ENCODE measurements around the gene BEGAIN.

BEGAIN gene

GRCh38 chr14:100580316-100581227 lies 6.6 kb downstream of the BEGAIN start:
- no peak for DNase-seq

DNA sequence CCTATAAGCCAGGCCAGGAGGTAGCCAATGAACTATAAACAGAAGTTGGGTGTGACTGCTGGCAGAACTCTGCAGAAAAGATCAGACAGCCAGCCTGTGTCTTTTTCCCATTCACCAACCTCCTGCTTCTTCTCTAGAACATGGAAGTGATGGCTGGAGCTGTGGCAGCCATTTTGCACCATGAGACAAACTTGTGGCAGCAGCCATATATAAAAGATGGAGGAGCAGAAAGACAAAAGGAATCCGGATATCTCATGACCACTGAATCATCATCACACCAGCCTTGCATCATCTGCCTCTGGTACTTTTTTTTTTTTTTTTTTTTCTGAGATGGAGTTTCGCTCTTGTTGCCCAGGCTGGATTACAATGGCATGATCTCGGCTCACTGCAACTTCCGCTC lies 8.7 kb downstream of the BEGAIN start:
- DNase-seq: no peak

DNA sequence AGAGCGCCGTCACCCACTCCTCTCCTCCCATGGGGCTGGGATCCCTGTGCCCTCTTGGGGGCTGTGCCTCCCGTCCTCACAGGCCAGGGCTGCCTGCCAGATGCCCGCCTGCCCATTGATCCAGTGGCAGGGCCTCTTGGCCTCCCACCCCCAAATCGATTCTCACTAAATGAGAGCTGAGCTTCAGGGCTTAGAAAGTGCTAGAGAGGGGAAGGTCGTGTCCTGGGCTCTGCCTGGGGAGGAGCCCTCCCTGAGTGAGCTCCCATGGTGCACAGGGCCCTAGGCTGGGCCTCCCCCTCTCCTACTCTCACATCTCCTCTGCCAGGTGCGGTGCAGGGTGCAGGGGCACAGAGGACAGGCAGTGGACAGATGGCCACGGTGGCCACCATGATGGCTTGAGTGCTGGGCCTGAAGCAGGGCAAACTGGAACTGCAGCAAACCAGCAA lies 9.2 kb downstream of the BEGAIN start:
- no peak for DNase-seq

- DNase-seq: no peak
Observed at GRCh38 chr14:100577321-100577985, 9.8 kb downstream of the BEGAIN start.

DNA sequence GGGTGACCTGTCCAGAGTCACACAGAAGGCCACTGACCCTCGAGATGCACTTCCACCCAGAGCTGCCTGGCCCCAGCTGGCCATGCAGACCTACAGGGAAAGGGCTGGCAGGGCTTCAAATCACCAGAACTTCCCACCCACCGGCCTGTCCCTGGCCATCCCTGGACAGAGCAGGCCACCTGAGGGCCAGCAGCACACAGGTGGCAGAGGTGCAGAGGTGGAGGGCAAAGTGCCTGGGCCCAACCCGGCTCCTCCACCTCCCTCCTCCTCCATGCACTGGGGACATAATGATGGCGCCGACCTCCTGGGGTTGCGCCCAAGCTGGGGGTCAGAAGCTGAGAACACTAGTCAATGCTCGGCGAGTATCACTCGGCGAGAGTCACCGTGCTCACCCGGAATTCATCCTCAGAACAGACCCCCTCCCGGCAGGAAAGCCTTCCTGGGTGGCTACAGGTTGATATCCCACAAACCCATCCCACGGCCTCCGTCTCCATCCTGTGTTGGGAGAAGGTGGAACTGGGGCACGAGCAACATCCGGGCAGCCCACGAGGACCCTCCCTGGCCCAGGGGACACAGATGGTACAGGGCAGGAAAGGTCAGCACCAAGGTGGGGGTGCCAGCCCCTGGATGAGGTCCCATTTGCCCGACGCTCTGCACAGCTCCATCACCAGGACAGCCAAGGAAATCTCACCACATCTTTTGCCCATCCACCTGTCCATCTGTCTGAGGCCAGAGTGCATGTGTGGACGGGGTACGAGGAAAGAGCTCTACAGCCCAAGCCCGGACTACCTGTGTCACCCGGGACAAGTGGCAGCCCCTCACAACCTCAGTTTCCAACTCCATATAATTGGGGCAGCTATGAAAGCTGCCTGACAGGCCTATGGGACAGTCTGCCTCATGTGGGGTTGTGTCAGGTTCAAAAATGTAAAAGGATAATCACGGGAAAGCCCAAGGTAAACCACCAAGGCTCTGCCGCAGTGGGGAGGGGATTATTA lies 10.8 kb downstream of the BEGAIN start:
- no peak for DNase-seq

GRCh38 chr14:100575266-100575995 lies 11.8 kb downstream of the BEGAIN start:
- no peak for DNase-seq

GRCh38 chr14:100574642-100575031 lies 12.6 kb downstream of the BEGAIN start:
- no peak for DNase-seq

GRCh38 chr14:100573757-100574641 lies 13.2 kb downstream of the BEGAIN start:
- no peak for DNase-seq

GRCh38 chr14:100573002-100573756 lies 14.0 kb downstream of the BEGAIN start:
- no peak for DNase-seq

DNA sequence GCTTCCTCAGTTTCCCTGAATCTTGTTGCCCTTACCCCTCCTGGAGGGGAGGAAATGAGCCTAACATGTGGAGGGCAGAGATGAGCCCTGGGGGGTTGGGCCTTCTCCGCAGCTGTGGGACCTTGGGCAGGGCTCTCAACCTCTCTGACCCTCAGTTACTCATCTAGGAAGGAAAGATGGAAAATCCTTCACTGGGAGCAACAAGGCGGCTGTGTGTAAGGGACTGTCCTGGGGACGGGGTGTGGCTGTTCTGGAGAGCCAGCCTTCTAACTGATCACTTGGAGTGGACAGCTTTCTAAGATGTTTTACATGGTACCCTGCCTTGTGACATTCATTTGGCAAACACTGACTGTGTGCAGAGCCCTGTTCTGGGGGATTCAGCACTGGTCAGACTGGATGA lies 14.7 kb downstream of the BEGAIN start:
- no peak for DNase-seq

- no peak for DNase-seq
Observed at GRCh38 chr14:100571837-100572236, 15.4 kb downstream of the BEGAIN start.

DNA sequence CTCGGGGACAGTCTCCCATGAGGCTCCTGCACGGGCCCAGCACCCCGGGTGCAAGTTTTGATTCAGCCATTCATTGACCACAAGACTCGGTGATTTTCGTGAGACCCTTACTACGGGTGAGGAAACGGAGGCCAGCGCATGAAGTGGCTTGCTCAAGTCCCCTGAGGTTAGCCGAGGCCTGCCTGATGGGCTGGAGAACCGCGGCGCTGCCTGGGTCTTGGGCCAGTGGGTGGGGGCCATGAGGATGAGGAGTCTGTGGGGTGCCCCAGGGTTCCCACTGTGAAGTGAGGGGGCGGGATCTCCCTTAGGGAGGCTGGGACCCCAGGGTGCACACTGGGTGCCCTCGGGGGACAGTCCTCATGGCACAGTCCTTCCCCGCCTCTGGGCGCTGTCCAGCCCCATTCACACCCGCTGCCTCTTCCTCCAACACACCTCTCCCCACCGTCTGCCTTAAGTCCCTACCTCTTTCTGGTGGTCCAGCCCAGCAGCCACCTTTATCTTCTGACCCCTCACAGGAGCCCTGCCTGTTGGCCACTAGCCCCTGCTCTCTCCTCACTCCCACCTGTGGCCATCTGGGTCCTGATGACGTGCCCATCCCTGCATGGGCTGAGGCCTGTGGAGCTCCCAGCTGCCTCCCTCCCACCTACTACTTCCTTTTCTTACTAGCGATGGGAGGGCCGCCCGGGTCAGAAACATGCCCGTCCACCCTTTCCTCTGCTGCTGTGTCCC lies 16.3 kb downstream of the BEGAIN start:
- DNase-seq: no peak

DNA sequence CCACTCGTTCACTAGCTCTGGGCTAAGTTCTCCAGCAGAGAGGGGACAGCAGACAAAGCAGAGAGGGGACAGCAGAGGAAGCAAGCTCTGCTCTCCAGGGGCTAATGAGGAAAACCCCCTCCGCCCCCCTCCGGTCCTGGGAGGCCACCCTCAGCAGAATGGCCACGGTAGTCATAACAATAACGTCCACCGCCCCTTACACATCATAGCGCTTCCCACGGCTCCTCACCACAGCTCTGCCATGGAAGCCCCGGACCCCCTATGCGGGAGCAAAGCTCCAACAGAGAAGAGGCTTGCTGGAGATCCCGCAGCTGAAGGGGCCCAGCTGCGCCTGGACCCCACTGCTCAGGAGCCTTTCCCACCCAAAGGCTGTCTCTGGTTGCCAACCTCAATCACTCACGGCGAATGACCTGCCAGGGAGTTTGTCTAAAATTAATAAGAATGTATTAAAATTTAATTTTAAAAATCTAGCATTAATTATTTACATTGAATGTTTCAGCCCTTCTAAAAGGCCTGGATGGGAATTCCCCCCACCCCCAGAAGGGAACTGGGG lies 17.4 kb downstream of the BEGAIN start:
- no peak for DNase-seq

- no peak for DNase-seq
Observed at GRCh38 chr14:100568998-100569733, 18.1 kb downstream of the BEGAIN start.

GRCh38 chr14:100568164-100568997 lies 18.8 kb downstream of the BEGAIN start:
- DNase-seq: no peak

DNA sequence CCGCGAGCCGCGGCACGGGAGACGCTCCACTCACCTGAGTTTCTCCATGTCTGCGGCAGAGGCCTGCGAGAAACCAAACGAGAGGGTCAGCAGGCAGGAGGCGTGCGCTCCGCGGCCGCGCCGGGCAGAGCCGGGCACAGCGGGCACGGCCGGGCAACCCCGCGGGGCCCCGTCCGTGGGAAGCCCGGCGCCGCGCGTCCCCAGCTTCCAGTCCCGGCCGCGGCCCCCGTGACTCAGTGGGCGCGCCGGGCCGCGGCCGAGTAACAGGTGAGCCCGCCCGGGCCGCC lies 19.4 kb downstream of the BEGAIN start:
- DNase-seq: no peak

DNA sequence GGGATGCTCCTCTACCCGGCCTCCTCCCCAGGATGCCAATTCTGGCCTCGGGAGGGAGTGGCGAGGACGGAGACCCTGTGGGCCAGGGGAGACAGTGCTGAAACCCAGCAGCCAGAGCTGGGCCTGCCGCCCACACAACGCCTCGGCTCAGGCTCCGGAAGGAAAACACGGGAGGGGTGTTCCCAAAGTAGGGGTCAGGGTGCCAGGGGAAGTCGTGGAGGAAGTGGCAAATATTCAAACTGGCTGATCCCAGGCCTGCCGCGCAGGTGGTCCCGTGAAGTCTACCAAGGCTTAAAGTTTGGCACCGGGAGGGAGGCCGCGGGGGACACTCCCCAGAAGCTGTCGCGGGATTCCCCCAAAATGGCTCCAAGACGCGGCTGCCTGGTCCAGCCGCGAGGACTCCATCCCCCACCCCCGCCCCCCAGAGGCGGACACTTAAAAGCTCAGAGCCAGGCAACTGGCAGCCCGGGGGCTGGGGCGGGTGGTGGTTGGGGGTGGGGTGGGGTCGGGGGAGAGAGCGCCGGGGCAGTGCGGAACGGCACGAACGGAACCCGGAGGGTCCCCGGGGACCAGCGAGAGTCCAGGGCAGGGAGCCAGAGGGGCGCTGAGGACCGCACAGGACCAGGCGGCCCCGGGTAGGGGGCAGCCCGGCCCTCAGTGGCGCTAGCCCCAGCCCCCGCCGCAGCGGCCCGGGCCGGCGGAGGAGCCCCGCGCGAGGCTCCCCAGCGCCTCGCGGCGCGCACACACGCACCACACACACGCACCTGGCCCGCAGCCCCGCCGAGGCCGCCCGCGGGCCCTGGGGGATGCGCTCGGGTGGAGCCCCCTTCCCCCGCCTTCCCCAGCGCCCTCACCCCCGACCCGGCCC lies 20.0 kb downstream of the BEGAIN start:
- no peak for DNase-seq
